ENCODE measurements around the gene LDB3.

DNA sequence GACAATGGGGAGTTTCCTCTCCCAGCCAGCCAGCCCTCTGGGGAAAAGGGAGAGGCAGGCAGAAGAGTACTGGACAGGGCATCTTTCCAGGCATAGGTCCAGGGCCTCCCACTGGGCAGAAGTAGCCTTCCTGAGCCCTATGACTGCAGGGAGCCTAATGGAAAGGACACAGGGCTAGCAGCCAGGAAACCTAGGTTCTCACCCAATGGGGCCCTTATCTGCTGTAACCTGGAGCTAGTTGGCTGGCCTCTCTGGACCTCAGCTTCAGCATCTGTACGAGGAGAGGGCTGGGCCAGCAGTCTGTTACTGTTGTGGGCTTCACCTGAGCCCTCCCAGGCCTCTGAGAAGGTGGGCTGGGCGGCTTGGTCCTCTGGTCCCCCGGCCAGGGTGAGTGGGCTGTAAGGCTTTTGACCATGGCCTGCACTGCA lies 22.4 kb downstream of the LDB3 start:
- TF ChIP-seq TCF4 (CRISPR knock-in tag; IDR thresholded peaks at IDR 0.05; ENCODE audit: borderline replicate concordance) (no peak), ESRRG (CRISPR knock-in tag; IDR thresholded peaks at IDR 0.05) (no peak), TOX (CRISPR knock-in tag; IDR thresholded peaks at IDR 0.05; ENCODE audit: borderline replicate concordance) (no peak), ARNTL (CRISPR knock-in tag; IDR thresholded peaks at IDR 0.05; ENCODE audit: borderline replicate concordance, low read depth) (no peak), ZFP30 (CRISPR knock-in tag; IDR thresholded peaks at IDR 0.05) (no peak), PPARA (CRISPR knock-in tag; IDR thresholded peaks at IDR 0.05; ENCODE audit: borderline replicate concordance) (no peak), ZNF70 (CRISPR knock-in tag; IDR thresholded peaks at IDR 0.05) (no peak), ZNF8 (CRISPR knock-in tag; IDR thresholded peaks at IDR 0.05) (no peak), ZFP3 (CRISPR knock-in tag; IDR thresholded peaks at IDR 0.05) (no peak)
- TF ChIP-seq, protein P1, sequence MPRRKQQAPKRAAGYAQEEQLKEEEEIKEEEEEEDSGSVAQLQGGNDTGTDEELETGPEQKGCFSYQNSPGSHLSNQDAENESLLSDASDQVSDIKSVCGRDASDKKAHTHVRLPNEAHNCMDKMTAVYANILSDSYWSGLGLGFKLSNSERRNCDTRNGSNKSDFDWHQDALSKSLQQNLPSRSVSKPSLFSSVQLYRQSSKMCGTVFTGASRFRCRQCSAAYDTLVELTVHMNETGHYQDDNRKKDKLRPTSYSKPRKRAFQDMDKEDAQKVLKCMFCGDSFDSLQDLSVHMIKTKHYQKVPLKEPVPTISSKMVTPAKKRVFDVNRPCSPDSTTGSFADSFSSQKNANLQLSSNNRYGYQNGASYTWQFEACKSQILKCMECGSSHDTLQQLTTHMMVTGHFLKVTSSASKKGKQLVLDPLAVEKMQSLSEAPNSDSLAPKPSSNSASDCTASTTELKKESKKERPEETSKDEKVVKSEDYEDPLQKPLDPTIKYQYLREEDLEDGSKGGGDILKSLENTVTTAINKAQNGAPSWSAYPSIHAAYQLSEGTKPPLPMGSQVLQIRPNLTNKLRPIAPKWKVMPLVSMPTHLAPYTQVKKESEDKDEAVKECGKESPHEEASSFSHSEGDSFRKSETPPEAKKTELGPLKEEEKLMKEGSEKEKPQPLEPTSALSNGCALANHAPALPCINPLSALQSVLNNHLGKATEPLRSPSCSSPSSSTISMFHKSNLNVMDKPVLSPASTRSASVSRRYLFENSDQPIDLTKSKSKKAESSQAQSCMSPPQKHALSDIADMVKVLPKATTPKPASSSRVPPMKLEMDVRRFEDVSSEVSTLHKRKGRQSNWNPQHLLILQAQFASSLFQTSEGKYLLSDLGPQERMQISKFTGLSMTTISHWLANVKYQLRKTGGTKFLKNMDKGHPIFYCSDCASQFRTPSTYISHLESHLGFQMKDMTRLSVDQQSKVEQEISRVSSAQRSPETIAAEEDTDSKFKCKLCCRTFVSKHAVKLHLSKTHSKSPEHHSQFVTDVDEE (CRISPR knock-in tag; IDR thresholded peaks at IDR 0.05): no peak
- TF ChIP-seq, protein P2, sequence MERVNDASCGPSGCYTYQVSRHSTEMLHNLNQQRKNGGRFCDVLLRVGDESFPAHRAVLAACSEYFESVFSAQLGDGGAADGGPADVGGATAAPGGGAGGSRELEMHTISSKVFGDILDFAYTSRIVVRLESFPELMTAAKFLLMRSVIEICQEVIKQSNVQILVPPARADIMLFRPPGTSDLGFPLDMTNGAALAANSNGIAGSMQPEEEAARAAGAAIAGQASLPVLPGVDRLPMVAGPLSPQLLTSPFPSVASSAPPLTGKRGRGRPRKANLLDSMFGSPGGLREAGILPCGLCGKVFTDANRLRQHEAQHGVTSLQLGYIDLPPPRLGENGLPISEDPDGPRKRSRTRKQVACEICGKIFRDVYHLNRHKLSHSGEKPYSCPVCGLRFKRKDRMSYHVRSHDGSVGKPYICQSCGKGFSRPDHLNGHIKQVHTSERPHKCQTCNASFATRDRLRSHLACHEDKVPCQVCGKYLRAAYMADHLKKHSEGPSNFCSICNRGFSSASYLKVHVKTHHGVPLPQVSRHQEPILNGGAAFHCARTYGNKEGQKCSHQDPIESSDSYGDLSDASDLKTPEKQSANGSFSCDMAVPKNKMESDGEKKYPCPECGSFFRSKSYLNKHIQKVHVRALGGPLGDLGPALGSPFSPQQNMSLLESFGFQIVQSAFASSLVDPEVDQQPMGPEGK (CRISPR knock-in tag; IDR thresholded peaks at IDR 0.05; ENCODE audit: borderline replicate concordance): no peak
- TF ChIP-seq, protein P3, sequence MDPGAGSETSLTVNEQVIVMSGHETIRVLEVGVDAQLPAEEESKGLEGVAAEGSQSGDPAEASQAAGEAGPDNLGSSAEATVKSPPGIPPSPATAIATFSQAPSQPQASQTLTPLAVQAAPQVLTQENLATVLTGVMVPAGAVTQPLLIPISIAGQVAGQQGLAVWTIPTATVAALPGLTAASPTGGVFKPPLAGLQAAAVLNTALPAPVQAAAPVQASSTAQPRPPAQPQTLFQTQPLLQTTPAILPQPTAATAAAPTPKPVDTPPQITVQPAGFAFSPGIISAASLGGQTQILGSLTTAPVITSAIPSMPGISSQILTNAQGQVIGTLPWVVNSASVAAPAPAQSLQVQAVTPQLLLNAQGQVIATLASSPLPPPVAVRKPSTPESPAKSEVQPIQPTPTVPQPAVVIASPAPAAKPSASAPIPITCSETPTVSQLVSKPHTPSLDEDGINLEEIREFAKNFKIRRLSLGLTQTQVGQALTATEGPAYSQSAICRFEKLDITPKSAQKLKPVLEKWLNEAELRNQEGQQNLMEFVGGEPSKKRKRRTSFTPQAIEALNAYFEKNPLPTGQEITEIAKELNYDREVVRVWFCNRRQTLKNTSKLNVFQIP (CRISPR knock-in tag; IDR thresholded peaks at IDR 0.05; ENCODE audit: borderline replicate concordance, low read depth): no peak
- TF ChIP-seq, protein P4, sequence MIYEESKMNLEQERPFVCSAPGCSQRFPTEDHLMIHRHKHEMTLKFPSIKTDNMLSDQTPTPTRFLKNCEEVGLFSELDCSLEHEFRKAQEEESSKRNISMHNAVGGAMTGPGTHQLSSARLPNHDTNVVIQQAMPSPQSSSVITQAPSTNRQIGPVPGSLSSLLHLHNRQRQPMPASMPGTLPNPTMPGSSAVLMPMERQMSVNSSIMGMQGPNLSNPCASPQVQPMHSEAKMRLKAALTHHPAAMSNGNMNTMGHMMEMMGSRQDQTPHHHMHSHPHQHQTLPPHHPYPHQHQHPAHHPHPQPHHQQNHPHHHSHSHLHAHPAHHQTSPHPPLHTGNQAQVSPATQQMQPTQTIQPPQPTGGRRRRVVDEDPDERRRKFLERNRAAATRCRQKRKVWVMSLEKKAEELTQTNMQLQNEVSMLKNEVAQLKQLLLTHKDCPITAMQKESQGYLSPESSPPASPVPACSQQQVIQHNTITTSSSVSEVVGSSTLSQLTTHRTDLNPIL (CRISPR knock-in tag; IDR thresholded peaks at IDR 0.05; ENCODE audit: low read depth): no peak
